Suprapubic skin (tissue), 4 donors: ENCODE results near the gene PHF1.

ENCODE experiments used
- EP300 ChIP-seq: sonication (generic); formaldehyde crosslinking; IDR thresholded peaks from one replicate; pipeline ENCODE4 v1.6.1; 2017; ENCODE audit warnings: antibody characterized with exemption
- POLR2AphosphoS5 ChIP-seq, 3 donors: sonication (generic); formaldehyde crosslinking; IDR thresholded peaks; one replicate each; pipeline ENCODE4 v1.6.1; 2017; ENCODE audit warnings: antibody characterized with exemption in 3 of 3
- TF ChIP-seq, protein P1 (sequence below), 2 donors: fragments of 200-600 bp in 1 of 2; fragments of 450-650 bp in 1 of 2; sonication (generic) in 1 of 2; IDR thresholded peaks; one replicate each; pipeline ENCODE4 v1.5.1; 2016 to 2019; ENCODE audit warnings: antibody characterized with exemption in 2 of 2, mild to moderate bottlenecking in 1 of 2, moderate library complexity in 1 of 2

DNA sequence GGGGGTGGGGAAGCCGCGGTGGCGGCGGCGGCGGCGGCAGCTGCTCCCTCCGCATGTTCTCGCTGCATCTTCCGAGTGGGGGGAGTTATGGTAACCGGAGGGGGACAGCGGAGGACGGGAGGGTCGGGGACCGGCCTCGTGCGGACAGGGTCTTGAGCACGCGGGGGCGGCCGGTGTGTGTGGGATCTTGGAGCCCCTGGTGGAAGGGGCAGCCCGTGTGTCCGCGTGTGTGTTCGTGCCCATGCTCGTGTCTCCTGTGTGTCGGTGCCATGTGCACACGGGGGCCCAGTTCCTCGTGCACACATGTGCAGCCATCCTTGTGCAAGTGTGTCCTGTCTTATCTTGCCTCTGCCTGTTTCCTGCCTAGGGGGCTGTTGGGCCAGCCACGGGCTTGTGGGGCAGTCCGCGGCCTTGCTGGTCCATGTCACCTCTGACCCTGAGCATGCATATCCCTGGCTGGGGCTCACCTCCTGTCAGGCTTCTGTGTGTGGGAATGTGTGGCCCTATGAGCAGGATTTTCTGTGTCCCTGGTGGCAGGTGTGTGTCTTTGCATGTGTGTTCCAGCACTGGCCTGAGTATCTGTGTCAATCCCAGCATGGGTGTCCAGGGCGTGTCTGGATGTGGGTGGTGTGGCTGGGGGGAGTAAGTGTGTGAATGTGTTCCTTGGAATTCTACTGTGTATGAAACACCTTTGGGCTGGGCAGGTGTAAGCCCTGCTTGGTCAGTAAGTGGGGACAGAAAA, 17.6 kb downstream of the PHF1 start:
- TF ChIP-seq, protein P1, sequence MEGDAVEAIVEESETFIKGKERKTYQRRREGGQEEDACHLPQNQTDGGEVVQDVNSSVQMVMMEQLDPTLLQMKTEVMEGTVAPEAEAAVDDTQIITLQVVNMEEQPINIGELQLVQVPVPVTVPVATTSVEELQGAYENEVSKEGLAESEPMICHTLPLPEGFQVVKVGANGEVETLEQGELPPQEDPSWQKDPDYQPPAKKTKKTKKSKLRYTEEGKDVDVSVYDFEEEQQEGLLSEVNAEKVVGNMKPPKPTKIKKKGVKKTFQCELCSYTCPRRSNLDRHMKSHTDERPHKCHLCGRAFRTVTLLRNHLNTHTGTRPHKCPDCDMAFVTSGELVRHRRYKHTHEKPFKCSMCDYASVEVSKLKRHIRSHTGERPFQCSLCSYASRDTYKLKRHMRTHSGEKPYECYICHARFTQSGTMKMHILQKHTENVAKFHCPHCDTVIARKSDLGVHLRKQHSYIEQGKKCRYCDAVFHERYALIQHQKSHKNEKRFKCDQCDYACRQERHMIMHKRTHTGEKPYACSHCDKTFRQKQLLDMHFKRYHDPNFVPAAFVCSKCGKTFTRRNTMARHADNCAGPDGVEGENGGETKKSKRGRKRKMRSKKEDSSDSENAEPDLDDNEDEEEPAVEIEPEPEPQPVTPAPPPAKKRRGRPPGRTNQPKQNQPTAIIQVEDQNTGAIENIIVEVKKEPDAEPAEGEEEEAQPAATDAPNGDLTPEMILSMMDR (IDR thresholded peaks at IDR 0.05), result peak; percentile 21 to 42
- no peak for TF ChIP-seq EP300
- TF ChIP-seq POLR2AphosphoS5 (IDR thresholded peaks at IDR 0.05), result no peak
